AG10803 (cell line): Measurements from ENCODE around the gene MPC1.
"Not testable (repeated sequence)": the region's sequence is repeated elsewhere in the genome, so short reads cannot be mapped to it uniquely, and the experiment has no call there.

ENCODE experiments used
- DNase-seq: peaks from one replicate; pipeline ENCODE4 v3.0.0; 2010; ENCODE audit warnings: low read depth
- H3K4me3 ChIP-seq: 2 replicates; pipeline ENCODE4 v1.5.1; 2011; ENCODE audit warnings: mild to moderate bottlenecking, low read length, control low read depth
- TF ChIP-seq, protein P1 (sequence below): conservative IDR thresholded peaks from 2 replicates; pipeline ENCODE4 v1.5.1; 2011; ENCODE audit warnings: mild to moderate bottlenecking, low read length, control low read depth, inconsistent platforms

MPC1 gene

GRCh38 chr6:166408936-166409755 is 26.4 kb upstream of the MPC1 start:
- TF ChIP-seq, protein P1, sequence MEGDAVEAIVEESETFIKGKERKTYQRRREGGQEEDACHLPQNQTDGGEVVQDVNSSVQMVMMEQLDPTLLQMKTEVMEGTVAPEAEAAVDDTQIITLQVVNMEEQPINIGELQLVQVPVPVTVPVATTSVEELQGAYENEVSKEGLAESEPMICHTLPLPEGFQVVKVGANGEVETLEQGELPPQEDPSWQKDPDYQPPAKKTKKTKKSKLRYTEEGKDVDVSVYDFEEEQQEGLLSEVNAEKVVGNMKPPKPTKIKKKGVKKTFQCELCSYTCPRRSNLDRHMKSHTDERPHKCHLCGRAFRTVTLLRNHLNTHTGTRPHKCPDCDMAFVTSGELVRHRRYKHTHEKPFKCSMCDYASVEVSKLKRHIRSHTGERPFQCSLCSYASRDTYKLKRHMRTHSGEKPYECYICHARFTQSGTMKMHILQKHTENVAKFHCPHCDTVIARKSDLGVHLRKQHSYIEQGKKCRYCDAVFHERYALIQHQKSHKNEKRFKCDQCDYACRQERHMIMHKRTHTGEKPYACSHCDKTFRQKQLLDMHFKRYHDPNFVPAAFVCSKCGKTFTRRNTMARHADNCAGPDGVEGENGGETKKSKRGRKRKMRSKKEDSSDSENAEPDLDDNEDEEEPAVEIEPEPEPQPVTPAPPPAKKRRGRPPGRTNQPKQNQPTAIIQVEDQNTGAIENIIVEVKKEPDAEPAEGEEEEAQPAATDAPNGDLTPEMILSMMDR: no peak
- H3K4me3 ChIP-seq: no peak overlapping the region
- no peak for DNase-seq

- H3K4me3 ChIP-seq: no peak overlapping the region
- DNase-seq: no peak
- TF ChIP-seq, protein P1: no peak
Observed at GRCh38 chr6:166406197-166406596, 23.5 kb upstream of the MPC1 start.

GRCh38 chr6:166405386-166405785 is 22.6 kb upstream of the MPC1 start:
- DNase-seq: no peak
- H3K4me3 ChIP-seq: no peak overlapping the region
- TF ChIP-seq, protein P1: no peak

DNA sequence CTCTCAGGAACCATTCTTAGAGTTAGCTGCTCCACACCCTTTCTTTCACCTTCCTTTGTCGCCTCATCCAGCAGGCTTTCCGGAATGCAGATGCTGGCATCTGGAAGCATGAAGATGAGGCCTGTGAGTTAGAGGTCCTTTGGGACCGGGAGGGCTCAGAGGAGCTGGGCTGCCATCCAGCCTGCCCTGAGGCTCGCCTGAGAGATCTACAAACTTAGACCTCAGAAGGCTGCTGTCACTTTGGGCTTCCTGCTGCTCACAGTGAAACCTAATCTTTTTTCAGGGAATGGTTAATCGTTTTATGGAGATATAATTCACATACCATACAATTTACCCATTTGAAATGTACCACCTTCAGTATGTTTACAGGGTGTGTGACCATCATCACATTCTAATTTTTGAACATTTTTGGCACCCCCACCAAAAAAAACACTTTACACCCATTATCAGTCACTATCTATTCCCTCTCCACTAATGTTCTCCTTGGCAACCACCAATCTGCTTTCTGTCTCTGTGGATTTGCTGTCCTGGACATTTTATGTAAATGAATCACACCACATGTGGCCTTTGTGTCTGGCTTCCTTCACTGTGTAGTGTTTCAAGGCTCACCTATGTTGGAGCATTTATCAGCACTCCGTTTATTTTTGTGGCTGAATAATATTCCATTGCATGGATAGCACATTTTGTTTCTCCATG is 20.0 kb upstream of the MPC1 start:
- no peak overlapping the region for H3K4me3 ChIP-seq
- TF ChIP-seq, protein P1: no peak
- DNase-seq: peak; percentile 88

- H3K4me3 ChIP-seq: not testable (repeated sequence)
- TF ChIP-seq, protein P1: peak; percentile 81
- peak; percentile 73 for DNase-seq
Observed at GRCh38 chr6:166400649-166401250, 18.0 kb upstream of the MPC1 start.

GRCh38 chr6:166400181-166400580 is 17.4 kb upstream of the MPC1 start:
- TF ChIP-seq, protein P1: no peak
- DNase-seq: no peak

GRCh38 chr6:166398348-166398747 is 15.6 kb upstream of the MPC1 start:
- DNase-seq: no peak
- H3K4me3 ChIP-seq: no peak overlapping the region
- TF ChIP-seq, protein P1: no peak

More at GRCh38 chr6:166400181-166400580, 17.4 kb upstream of the MPC1 start:
- no peak overlapping the region for H3K4me3 ChIP-seq
